ENCODE results near the gene CPT1B.
"Not testable (repeated sequence)": the region's sequence is repeated elsewhere in the genome, so short reads cannot be mapped to it uniquely, and the experiment has no call there.

CPT1B gene

DNA sequence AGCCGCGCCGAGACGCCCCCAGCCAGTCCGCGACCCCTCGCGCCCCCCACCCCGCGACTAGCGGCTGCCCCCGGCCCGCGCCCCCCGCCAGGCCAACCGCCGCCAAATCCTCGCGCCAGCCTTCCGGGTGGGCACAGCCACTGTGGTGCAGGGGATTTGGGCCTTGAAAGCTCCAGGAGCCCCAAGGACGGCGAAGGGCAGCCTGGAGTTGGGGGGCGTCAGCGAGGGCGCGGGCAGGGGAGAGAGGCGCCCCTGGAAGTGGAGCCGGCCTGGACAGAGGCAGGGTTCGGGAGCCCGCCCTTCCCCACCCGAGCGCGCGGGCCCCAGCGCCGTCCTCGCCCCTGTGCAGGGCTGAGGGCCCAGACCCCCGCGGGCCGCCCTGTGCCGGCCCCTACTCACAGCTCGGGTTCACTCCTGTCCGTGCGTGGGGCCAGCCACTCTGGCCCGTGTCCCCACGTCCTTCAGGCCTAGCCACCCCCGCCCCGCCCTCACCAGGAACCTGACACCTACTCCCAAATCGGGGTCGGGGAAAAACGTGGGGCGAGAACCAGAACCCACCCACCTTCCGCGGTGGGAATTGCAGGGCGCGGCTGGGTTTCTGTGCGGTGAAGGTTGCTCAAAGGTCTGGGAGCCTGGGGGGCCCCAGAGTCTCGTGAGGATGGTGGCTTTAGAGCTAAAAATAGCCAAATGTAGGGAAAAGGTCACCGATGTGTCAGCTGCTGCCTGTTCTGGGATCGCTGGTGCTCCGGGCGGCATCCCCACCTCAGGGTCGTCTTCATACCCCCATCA, at the start of gene CPT1B:
TSS of gene CPT1B (minus strand) at position 441 of the 789 bp plus-strand sequence. CDS start 512 bp downstream, outside the sequence.
- Histone ChIP-seq H3K36me3 (replicated peaks) (peaks cover 62% of the 10 kb centered on the region), H3K4me3 (no peak within 1 kb of the TSS), H3K27me3 (ENCODE audit: low read depth) (no peaks in the 10 kb centered on the region), H3K4me1 (peaks cover 7% of the 10 kb centered on the region), H3K9me3 (no peaks in the 10 kb centered on the region)
- in situ Hi-C loops (cut with MboI; ENCODE audit: low sequenced_read_pairs), result no loop called here
- DNase-seq (ENCODE audit: low spot score in 2 of 2), result no peak

DNA sequence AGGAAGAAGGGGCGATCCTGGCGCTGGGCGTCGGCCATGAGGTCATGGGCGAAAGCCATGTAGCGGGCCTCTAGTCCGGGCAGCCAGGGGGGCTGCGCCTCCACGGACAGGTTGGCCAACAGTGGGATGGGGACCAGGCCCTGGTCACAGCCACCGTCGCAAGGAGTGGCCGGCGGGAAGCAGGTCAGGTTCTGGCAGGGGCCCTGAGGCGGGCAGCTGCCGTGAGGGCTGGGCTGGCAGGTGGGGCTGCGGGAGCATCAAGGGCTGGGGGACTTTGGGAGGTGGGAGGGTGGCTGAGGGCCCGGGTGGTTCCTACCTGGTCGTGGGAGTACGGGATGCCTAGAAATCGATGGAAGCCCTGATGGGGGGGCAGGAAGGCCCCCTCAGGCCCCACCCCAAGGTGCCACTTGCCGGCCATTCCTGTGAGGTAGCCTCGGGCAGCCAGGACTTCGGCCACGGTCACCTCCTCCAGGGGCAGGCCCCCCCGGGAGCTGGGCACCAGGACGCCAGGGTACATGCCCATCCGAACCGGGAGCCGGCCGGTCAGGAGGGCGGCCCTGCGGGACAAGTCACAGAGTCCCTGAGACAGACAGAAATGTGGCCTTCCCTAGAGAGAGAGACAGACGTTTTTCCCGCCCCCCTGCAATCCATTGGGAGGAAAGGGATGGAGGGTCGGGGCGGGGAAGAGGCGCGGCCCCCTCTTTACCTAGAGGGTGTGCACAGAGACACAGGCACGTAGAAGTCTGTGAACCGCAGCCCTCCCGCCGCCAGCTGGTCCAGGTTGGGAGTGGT, 48.8 kb upstream of the CPT1B start:
- Histone ChIP-seq H3K36me3 (replicated peaks) (no peaks in the 10 kb centered on the region), H3K9me3 (no peaks in the 10 kb centered on the region), H3K4me3 (peak overlapping the region; percentile 84), H3K4me1 (peaks cover 7% of the 10 kb centered on the region), H3K27me3 (ENCODE audit: low read depth) (no peaks in the 10 kb centered on the region)
- DNase-seq (ENCODE audit: low spot score in 2 of 2), result peak in 1 of 2 experiments; percentile 54
- in situ Hi-C loops (cut with MboI; ENCODE audit: low sequenced_read_pairs), result no loop called here

GRCh38 chr22:50626314-50626849, 48.2 kb upstream of the CPT1B start:
- H3K36me3 ChIP-seq (replicated peaks), result no peaks in the 10 kb centered on the region
- H3K27me3 ChIP-seq (ENCODE audit: low read depth), result no peaks in the 10 kb centered on the region
- H3K9me3 ChIP-seq, result no peaks in the 10 kb centered on the region
- H3K4me3 ChIP-seq, result no peak overlapping the region
- in situ Hi-C loops (cut with MboI; ENCODE audit: low sequenced_read_pairs), result no loop called here
- peaks cover 7% of the 10 kb centered on the region for H3K4me1 ChIP-seq
- no peak for DNase-seq (ENCODE audit: low spot score in 2 of 2)

DNA sequence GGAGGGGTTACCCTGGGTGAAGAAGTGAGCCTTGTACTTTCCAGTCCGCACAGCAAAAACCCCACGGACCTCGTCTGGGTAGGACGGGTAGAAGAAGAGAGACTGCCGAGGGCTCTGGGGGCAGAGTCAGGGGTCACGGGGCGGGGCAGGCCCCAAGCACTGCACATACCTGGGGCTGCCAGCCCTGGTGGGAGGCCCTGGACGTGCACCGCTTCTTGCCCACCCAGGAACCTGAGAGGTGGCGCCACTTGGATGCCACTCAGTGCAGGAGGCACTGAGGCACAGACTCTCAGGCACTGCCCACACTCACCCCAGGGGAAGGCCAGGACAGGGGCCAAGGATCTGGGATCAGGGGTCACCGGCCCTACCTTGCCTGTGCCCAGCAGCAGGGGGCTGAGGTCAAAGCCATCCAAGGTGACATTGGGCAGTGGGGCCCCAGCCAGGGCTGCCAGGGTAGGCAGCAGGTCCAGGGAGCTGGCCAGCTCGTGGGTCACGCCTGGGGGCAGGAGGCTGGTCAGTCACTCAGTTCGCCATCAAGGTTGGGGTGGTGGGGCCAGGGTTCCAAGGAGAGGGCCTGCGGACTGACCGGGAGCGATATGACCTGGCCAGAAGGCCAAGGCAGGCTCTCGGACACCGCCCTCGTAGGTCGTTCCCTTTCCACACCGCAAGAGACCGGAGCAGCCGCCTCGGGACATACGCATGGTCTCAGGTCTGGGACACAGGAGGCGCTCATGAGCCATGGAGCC, 47.5 kb upstream of the CPT1B start:
- Histone ChIP-seq H3K27me3 (ENCODE audit: low read depth) (no peaks in the 10 kb centered on the region), H3K36me3 (replicated peaks) (no peaks in the 10 kb centered on the region), H3K9me3 (no peaks in the 10 kb centered on the region), H3K4me3 (no peak overlapping the region), H3K4me1 (peaks cover 14% of the 10 kb centered on the region)
- in situ Hi-C loops (cut with MboI; ENCODE audit: low sequenced_read_pairs), result no loop called here
- DNase-seq (ENCODE audit: low spot score in 2 of 2), result no peak

DNA sequence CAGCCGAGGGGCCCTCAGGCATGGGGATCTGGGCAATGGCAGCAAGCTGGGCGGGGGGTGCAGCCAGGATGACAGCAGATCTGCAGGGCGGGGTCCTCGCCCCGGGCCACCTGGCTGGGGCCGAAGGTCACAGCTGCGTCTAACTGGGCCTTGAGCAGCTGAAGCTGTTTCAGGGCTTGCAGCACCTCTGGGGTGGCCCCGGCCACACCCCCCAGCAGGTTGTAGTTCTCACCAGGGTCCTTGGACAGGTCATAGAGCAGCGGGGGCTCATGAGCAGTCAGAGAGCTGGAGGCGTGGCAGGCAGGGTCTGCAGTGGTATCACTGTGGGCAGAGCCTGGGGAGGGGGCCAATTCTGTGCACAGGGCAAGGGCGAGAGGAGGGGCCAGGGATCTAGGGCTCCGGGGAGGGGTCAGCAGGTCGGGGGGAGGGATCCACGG, 46.9 kb upstream of the CPT1B start:
- in situ Hi-C loops (cut with MboI; ENCODE audit: low sequenced_read_pairs), result no loop called here
- no peak for DNase-seq (ENCODE audit: low spot score in 2 of 2)
- H3K9me3 ChIP-seq, result no peaks in the 10 kb centered on the region
- H3K4me1 ChIP-seq, result peaks cover 17% of the 10 kb centered on the region
- no peaks in the 10 kb centered on the region for H3K27me3 ChIP-seq (ENCODE audit: low read depth)
- no peaks in the 10 kb centered on the region for H3K36me3 ChIP-seq (replicated peaks)
- H3K4me3 ChIP-seq, result no peak overlapping the region

- DNase-seq (ENCODE audit: low spot score in 2 of 2), result no peak
- Histone ChIP-seq H3K4me3 (no peak overlapping the region), H3K27me3 (ENCODE audit: low read depth) (no peaks in the 10 kb centered on the region), H3K4me1 (peaks cover 22% of the 10 kb centered on the region), H3K36me3 (replicated peaks) (no peaks in the 10 kb centered on the region), H3K9me3 (no peaks in the 10 kb centered on the region)
- in situ Hi-C loops (cut with MboI; ENCODE audit: low sequenced_read_pairs), result no loop called here
Measured at GRCh38 chr22:50624347-50625130, 46.3 kb upstream of the CPT1B start.

DNA sequence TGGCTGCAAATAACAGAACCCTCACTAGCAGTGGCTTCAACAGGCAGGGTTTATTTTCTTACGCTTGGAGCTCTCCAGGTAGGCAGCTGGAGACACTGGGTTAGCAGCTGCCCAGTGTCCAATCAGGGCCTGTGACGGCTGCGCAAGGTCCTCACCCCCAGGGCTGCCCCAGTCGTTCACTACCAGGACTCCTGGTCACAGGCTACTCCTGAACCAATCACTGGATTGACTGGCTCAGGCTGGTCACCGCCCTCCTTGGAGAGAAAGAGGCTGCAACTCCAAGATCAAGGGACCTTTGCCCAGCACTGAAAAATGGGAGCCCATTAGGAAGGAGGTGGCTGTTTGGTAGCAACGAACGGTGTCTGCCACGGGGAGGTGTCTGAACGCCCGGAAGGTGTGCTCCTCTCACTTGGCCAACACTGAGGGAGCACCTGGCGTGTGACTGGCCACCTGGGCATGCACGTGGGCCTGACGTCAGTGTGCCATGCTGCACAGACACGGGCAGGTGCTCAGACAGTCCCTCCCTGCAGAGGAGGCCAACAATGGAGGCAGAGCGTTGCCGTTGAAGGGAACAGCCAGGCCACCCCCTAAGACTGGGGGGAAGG, 44.6 kb upstream of the CPT1B start:
- no peak for DNase-seq (ENCODE audit: low spot score in 2 of 2)
- Histone ChIP-seq H3K36me3 (replicated peaks) (no peaks in the 10 kb centered on the region), H3K4me1 (peaks cover 15% of the 10 kb centered on the region), H3K27me3 (ENCODE audit: low read depth) (no peaks in the 10 kb centered on the region), H3K9me3 (no peaks in the 10 kb centered on the region), H3K4me3 (no peak overlapping the region)
- in situ Hi-C loops (cut with MboI; ENCODE audit: low sequenced_read_pairs), result no loop called here

DNA sequence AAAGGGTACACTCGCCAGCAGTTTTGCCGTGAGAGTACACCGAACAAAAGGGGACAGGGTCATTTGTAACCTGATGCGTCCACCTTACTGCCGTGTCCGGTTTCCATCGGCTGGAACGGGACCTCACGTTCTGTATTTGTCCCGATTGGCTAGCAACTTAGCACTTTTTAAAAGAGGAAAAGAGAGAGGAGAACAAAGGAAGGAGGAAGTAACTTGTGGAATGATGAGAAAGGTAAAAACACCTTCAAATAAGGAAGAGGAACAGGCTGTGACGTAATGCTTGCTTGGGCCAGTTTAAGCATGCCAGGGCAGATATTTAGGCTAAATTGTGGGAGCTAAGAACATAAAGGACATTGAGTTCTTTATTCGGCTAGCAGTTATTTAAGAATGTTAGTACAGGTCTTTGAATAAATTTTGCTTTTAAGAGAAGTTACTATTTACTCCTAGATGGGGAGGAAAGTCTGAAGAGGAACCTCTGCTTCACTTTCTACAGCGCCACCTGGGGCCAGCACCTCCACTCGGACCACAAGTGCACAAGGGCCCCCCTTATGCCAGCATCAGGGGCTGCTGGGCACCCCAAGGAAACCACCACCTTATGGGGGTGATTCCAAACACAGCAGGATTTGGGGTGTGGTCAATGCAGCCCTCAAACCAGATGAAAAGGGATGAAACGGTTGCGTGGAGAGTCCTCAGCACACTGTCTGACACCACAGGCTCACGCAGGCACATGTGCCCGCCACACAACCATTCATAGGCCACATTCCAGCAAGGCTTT, 43.9 kb upstream of the CPT1B start:
- in situ Hi-C loops (cut with MboI; ENCODE audit: low sequenced_read_pairs), result no loop called here
- no peak for DNase-seq (ENCODE audit: low spot score in 2 of 2)

GRCh38 chr22:50621356-50621880, 43.2 kb upstream of the CPT1B start:
- no peaks in the 10 kb centered on the region for H3K36me3 ChIP-seq (replicated peaks)
- in situ Hi-C loops (cut with MboI; ENCODE audit: low sequenced_read_pairs), result no loop called here
- peaks cover 15% of the 10 kb centered on the region for H3K4me1 ChIP-seq
- H3K4me3 ChIP-seq, result 0 out of 2 replicates have a peak overlapping the region, but pooled peaks have one; percentile 2
- no peaks in the 10 kb centered on the region for H3K27me3 ChIP-seq (ENCODE audit: low read depth)
- peak in 1 of 2 experiments; percentile 8 for DNase-seq (ENCODE audit: low spot score in 2 of 2)
- no peaks in the 10 kb centered on the region for H3K9me3 ChIP-seq

More for the DNA sequence above, 43.9 kb upstream of the CPT1B start:
- Histone ChIP-seq H3K4me3 (peak overlapping the region; percentile 2; the same call in 1 of the 2 replicates), H3K27me3 (ENCODE audit: low read depth) (no peaks in the 10 kb centered on the region), H3K9me3 (no peaks in the 10 kb centered on the region), H3K4me1 (peaks cover 15% of the 10 kb centered on the region), H3K36me3 (replicated peaks) (no peaks in the 10 kb centered on the region)

DNA sequence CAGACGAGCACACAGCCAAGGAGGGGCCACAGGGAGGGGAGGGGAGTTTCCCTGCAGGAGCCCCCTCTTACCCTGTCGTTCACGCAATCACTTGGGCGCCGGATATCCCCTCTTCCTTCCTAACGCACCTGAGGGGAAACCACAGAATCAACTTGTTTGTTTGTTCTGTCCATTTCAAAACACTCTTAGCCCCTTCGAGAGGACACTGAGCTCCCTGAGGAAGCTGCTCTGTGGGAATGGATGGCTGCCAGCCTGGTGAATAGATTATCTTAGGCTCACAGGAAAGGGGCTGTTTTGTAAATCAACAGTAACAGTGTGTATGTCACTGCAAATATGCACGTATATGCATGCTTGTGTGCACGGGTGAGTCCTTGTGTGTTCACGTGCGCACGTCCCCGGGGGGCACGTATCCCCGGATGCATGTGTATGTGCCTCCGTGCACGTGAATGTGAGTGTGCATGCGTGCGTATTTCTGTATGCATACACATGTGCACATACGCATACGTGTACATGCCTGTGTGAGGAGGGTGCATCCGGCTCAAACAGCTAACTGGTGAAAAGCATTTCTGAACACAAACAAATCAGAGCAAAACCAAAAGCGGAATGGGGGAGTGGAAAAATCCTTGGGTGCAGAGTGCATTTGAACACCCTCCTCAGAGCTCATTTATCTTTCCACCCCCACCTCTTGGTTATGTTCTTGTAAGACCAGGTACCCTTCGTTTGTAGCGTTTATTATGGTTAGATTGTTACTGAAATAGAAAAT, 42.5 kb upstream of the CPT1B start:
- peak in 1 of 2 experiments; percentile 70 for DNase-seq (ENCODE audit: low spot score in 2 of 2)
- Histone ChIP-seq H3K4me3 (peak overlapping the region; percentile 31), H3K4me1 (peaks cover 15% of the 10 kb centered on the region), H3K36me3 (replicated peaks) (no peaks in the 10 kb centered on the region), H3K9me3 (no peaks in the 10 kb centered on the region), H3K27me3 (ENCODE audit: low read depth) (no peaks in the 10 kb centered on the region)
- in situ Hi-C loops (cut with MboI; ENCODE audit: low sequenced_read_pairs), result no loop called here

GRCh38 chr22:50614296-50614695, 36.1 kb upstream of the CPT1B start:
- DNase-seq (ENCODE audit: low spot score in 2 of 2); H3K4me3 ChIP-seq; H3K4me1 ChIP-seq; H3K9me3 ChIP-seq; H3K36me3 ChIP-seq (replicated peaks); in situ Hi-C loops (cut with MboI; ENCODE audit: low sequenced_read_pairs); H3K27me3 ChIP-seq (ENCODE audit: low read depth): not testable (repeated sequence)

Measured in HAP-1 (cell line).